AG04450 (cell line): Measurements from ENCODE around the gene FAM43A. TPM values are rescaled to one million over a fixed set of nuclear protein-coding genes. Genes with fewer than 3 reads are reported as not detected.

Experiments used
- CTCF ChIA-PET: fragments of 300-600, 350-600 bp; formaldehyde crosslinking; extraction: SDS; loops from one replicate; lab custom pipeline; 2022; ENCODE audit warnings: antibody characterized with exemption, inconsistent platforms; lab: Charles Lee
- POLR2A ChIA-PET: fragments of 350-600 bp; formaldehyde crosslinking; extraction: SDS; loops from one replicate; lab custom pipeline; 2021; ENCODE audit warnings: antibody characterized with exemption, inconsistent platforms; lab: Yijun Ruan, JAX
- DNase-seq: peaks from one replicate; pipeline ENCODE4 v3.0.0-alpha.2; 2011; ENCODE audit warnings: low read depth, low spot score
- H3K27ac ChIP-seq: one replicate; pipeline ENCODE4 v1.5.1; 2012; ENCODE audit warnings: low read depth, low read length, control low read depth
- H3K27me3 ChIP-seq: one replicate; pipeline ENCODE4 v1.6.0; 2012; ENCODE audit warnings: low read length; ENCODE audit not compliant: control insufficient read depth, insufficient read depth
- H3K4me3 ChIP-seq: 2 replicates; pipeline ENCODE4 v1.5.1; 2011; ENCODE audit warnings: mild to moderate bottlenecking, low read depth, low read length, control low read depth
- H3K9me3 ChIP-seq: 2 replicates; pipeline ENCODE4 v1.5.1; 2012; ENCODE audit warnings: low read length; ENCODE audit not compliant: control insufficient read depth, insufficient read depth
- polyA plus RNA-seq: library from polyadenylated mRNA; depleted of rRNA; stranded (reverse); fragments of >200 nt; gene quantifications from 2 replicates; pipeline ENCODE4 v1.2.3, GENCODE V29; 2011
- TF ChIP-seq, protein P1 (sequence below): IDR thresholded peaks from 2 replicates; pipeline ENCODE4 v1.5.1; 2011; ENCODE audit warnings: low read depth, low read length, control low read depth, inconsistent platforms

FAM43A gene
- polyA plus RNA-seq, 1 experiment: 7.6 TPM

DNA sequence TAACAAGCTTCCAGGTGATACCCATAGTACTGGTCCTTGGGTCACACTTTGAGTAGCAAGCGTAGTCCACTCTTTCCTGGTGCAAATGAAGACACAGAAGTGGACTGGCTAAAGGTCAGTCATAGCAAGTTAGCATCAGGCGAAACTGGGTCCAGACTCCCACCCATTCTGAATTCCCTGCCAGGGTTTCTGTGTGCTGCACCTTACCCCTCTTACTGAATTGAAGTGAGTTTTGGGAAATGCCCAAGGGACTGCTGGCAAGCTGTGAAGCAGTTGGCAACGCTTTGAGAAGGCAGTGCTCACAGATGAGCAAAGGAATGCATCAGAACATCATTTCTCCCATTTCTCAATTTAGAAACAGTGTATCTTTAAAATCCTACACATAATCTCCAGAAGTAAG is 11.9 kb upstream of the FAM43A start:
- H3K4me3 ChIP-seq: no peak overlapping the region
- TF ChIP-seq, protein P1, sequence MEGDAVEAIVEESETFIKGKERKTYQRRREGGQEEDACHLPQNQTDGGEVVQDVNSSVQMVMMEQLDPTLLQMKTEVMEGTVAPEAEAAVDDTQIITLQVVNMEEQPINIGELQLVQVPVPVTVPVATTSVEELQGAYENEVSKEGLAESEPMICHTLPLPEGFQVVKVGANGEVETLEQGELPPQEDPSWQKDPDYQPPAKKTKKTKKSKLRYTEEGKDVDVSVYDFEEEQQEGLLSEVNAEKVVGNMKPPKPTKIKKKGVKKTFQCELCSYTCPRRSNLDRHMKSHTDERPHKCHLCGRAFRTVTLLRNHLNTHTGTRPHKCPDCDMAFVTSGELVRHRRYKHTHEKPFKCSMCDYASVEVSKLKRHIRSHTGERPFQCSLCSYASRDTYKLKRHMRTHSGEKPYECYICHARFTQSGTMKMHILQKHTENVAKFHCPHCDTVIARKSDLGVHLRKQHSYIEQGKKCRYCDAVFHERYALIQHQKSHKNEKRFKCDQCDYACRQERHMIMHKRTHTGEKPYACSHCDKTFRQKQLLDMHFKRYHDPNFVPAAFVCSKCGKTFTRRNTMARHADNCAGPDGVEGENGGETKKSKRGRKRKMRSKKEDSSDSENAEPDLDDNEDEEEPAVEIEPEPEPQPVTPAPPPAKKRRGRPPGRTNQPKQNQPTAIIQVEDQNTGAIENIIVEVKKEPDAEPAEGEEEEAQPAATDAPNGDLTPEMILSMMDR: no peak
- ChIA-PET CTCF (interaction anchor here (1.8 to 5.1 kb wide), 4 partner anchors 9 to 597 kb away, joined by 8 to 73 read pairs (median 10); partner anchors contain the start of gene XXYLT1), POLR2A (interaction anchor here (0.6 to 1.5 kb wide), 2 partner anchors 12 to 366 kb away, joined by 4 to 9 read pairs; partner anchors contain the start of gene FAM43A)
- peaks cover 3% of the 10 kb centered on the region for H3K27me3 ChIP-seq
- no peak overlapping the region for H3K27ac ChIP-seq
- no peaks in the 10 kb centered on the region for H3K9me3 ChIP-seq
- no peak for DNase-seq

DNA sequence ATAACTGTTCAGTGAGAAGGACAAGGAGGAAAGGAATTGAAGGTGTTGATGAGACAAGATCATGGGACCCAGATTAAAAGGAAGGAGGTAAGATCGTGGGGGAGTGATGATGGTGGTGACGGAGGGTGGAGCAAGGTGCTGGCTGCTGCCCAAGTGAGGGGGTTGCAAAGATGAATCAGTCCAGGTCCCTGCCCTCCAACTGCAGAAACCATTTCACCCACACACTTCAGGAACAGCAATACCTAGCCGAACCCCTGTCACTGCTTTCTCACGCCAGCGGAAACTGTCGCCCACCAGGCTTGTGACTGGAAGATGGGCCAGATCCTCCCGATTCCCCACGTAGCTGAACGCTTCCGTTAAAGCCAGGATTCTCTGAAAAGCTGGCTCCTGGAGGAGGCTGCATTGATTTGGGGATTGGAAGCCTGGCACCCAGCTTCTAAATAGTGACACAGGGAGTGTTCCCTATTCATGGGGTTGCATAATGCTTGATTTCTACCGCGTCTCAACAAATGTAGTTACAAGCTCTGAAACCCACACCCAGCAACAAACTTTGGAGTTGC is 10.5 kb upstream of the FAM43A start:
- Histone ChIP-seq H3K27me3 (peaks cover 3% of the 10 kb centered on the region), H3K9me3 (no peaks in the 10 kb centered on the region), H3K27ac (no peak overlapping the region), H3K4me3 (no peak overlapping the region)
- ChIA-PET POLR2A (interaction anchor here (1.5 kb wide), 1 partner anchor 11 kb away, joined by 4 read pairs; the partner anchor contains the start of gene FAM43A), CTCF (interaction anchor here (2.7 kb wide), 1 partner anchor 596 kb away, joined by 10 read pairs; the partner anchor contains the start of gene XXYLT1)
- no peak for DNase-seq
- TF ChIP-seq, protein P1: no peak

DNA sequence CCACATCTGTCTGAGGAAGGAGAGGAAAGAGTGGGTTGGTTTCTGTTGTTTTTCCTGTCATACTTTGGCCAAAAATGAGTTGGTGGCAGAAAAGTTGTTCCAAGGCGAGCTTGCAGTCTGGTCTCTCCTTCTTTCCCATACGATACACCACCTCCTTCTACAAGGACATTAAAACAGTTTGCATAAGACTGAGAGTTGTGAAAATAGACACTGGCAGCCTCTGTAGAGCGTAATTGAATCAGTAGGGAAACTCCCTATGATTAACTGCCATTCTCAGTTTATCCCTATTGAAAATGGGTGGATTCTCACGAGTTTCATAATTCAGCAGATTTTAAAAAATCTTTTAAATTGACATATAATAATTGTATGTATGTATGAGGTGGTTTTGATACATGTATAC is 10.0 kb upstream of the FAM43A start:
- TF ChIP-seq, protein P1: no peak
- Histone ChIP-seq H3K27ac (no peak overlapping the region), H3K9me3 (no peaks in the 10 kb centered on the region), H3K4me3 (no peak overlapping the region), H3K27me3 (peaks cover 3% of the 10 kb centered on the region)
- ChIA-PET CTCF (interaction anchor here (2.7 kb wide), 1 partner anchor 595 kb away, joined by 10 read pairs; the partner anchor contains the start of gene XXYLT1), POLR2A (no interaction called here)
- DNase-seq: no peak

DNA sequence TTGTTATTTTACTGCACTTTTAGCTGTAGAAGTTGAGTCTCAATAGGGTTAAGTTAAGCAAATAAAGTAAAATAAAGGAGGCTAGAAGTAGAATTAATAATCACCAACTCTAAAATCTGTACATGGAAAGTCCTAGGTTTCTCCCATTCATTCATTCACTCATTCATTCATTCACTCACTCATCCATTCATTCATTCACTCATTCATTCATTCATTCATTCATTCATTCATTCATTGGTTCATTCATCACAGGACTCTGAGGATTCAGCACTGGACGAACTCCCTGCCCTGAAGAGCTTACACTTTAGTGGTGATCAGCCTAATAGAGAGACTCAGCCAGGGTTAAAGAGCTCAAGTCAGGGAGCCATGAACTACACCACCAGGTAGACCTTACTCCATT is 9.2 kb upstream of the FAM43A start:
- ChIA-PET POLR2A (no interaction called here), CTCF (no interaction called here)
- H3K9me3 ChIP-seq: no peaks in the 10 kb centered on the region
- no peak overlapping the region for H3K27ac ChIP-seq
- no peak for DNase-seq
- no peak overlapping the region for H3K4me3 ChIP-seq
- H3K27me3 ChIP-seq: peaks cover 3% of the 10 kb centered on the region
- TF ChIP-seq, protein P1: no peak

DNA sequence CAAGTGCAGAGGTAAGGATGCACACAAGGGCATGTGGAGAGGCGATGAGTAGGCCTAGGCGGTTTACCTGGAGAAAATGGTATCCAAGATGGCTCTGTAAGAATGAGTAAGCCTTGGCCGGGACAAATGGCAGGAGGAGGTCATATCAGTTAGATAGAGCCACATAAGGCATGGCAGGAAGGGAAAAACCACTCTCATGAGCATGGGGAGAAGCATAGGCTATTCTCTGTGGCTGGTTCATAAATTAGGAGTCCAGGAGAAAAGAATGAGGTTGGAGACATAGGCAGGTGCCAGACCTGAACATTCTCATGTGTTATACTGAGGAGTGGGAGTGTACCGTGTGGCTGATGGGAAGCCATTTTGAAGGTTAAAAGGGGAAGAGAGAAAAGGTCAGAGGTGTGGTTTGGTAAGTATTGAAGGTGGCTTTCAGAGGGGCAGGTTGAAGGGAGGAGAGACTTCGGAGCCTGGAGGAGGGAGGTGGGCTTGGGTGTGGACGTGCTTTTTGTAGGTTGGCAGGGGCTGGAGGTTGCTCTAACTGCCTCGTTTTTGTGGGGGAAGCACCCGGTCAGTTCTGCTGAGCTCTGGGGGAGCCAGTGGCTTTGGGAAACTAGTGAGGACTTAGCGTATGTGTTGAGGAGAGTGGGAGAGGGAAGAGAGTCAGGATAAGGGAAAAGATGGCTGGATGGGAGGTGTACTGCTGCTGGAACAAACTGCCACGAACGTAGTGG is 4.6 kb upstream of the FAM43A start:
- ChIA-PET CTCF (interaction anchor here (0.6 to 2.9 kb wide), 4 partner anchors 9 to 589 kb away, joined by 3 to 73 read pairs (median 40); partner anchors contain the start of genes LSG1 and XXYLT1), POLR2A (no interaction called here)
- Histone ChIP-seq H3K27me3 (no peaks in the 10 kb centered on the region), H3K27ac (no peak overlapping the region), H3K4me3 (no peak overlapping the region), H3K9me3 (no peaks in the 10 kb centered on the region; the same call in 1 of the 2 replicates)
- DNase-seq: no peak
- TF ChIP-seq, protein P1: no peak
